Liver (tissue), 10 donors: ENCODE results near the gene TMEM139. TPM values are rescaled to one million over a fixed set of nuclear protein-coding genes. Genes with fewer than 3 reads are reported as not detected.

Experiments
- DNase-seq: peaks from one replicate; pipeline ENCODE4 v3.0.0-alpha.2; 2017; ENCODE audit warnings: low spot score
- H3K27ac ChIP-seq, 2 donors: one replicate each; pipeline ENCODE4 v1.7.0; 2013; ENCODE audit warnings: inconsistent platforms in 2 of 2, low read length in 2 of 2, control low read depth in 1 of 2, low read depth in 1 of 2, mild to moderate bottlenecking in 1 of 2
- H3K27me3 ChIP-seq, 4 donors: one replicate each; pipeline versions ENCODE4 v1.6.1 to v1.7.0; 2013; ENCODE audit warnings: low read length in 3 of 4, inconsistent platforms in 1 of 4, mild to moderate bottlenecking in 1 of 4, moderate library complexity in 1 of 4; ENCODE audit not compliant: control insufficient read depth in 4 of 4, insufficient read depth in 4 of 4
- H3K36me3 ChIP-seq, 4 donors: one replicate each; pipeline versions ENCODE4 v1.6.1 to v1.7.0; 2013; ENCODE audit warnings: low read length in 3 of 4, mild to moderate bottlenecking in 3 of 4, low read depth in 1 of 4, moderate library complexity in 1 of 4; ENCODE audit not compliant: control insufficient read depth in 4 of 4, insufficient read depth in 3 of 4
- H3K4me1 ChIP-seq, 4 donors: one replicate each; pipeline versions ENCODE4 v1.6.1 to v1.7.0; 2013; ENCODE audit warnings: low read length in 3 of 4, mild to moderate bottlenecking in 3 of 4, moderate library complexity in 1 of 4; ENCODE audit not compliant: control insufficient read depth in 4 of 4, insufficient read depth in 4 of 4
- H3K4me3 ChIP-seq, 3 donors: one replicate each; pipeline versions ENCODE4 v1.6.1 to v1.7.0; 2013; ENCODE audit warnings: low read length in 3 of 3, control low read depth in 1 of 3, low read depth in 1 of 3, mild to moderate bottlenecking in 1 of 3
- H3K9ac ChIP-seq, 2 donors: one replicate each; pipeline ENCODE4 v1.7.0; 2013; ENCODE audit warnings: low read length in 2 of 2, mild to moderate bottlenecking in 2 of 2, moderate library complexity in 2 of 2, control low read depth in 1 of 2, low read depth in 1 of 2
- H3K9me3 ChIP-seq, 4 donors: one replicate each; pipeline versions ENCODE4 v1.6.1 to v1.7.0; 2013; ENCODE audit warnings: low read length in 3 of 4; ENCODE audit not compliant: control insufficient read depth in 4 of 4
- CTCF ChIP-seq: fragments of 150-350 bp; IDR thresholded peaks from 2 replicates; pipeline ENCODE4 v1.5.1; 2017; ENCODE audit warnings: improper control_type of control experiment, low read depth, low read length; ENCODE audit not compliant: missing input control
- EGR1 ChIP-seq, 2 donors: IDR thresholded peaks; 2 replicates each; pipeline ENCODE4 v1.6.1; 2016 to 2018; ENCODE audit warnings: antibody characterized with exemption in 2 of 2, low read depth in 2 of 2
- FOXA1 ChIP-seq: IDR thresholded peaks from 2 replicates; pipeline ENCODE4 v1.6.1; 2016; ENCODE audit warnings: antibody characterized with exemption
- FOXA2 ChIP-seq: IDR thresholded peaks from 2 replicates; pipeline ENCODE4 v1.6.1; 2016; ENCODE audit warnings: antibody characterized with exemption
- GABPA ChIP-seq, 2 donors: IDR thresholded peaks in 1 of 2; conservative IDR thresholded peaks in 1 of 2; 2 replicates each; pipeline ENCODE4 v1.6.1; 2016; ENCODE audit warnings: antibody characterized with exemption in 2 of 2, mild to moderate bottlenecking in 1 of 2, moderate library complexity in 1 of 2
- HNF4A ChIP-seq, 2 donors: conservative IDR thresholded peaks; 2 replicates each; pipeline ENCODE4 v1.6.1; 2016; ENCODE audit warnings: antibody characterized with exemption in 2 of 2, mild to moderate bottlenecking in 2 of 2
- HNF4G ChIP-seq: IDR thresholded peaks from 2 replicates; pipeline ENCODE4 v1.6.1; 2016; ENCODE audit warnings: antibody characterized with exemption
- JUND ChIP-seq, 2 donors: IDR thresholded peaks; 2 replicates each; pipeline ENCODE4 v1.6.1; 2016; ENCODE audit warnings: antibody characterized with exemption in 2 of 2
- MAX ChIP-seq: IDR thresholded peaks from 2 replicates; pipeline ENCODE4 v1.6.1; 2016; ENCODE audit warnings: antibody characterized with exemption
- NR2F2 ChIP-seq: IDR thresholded peaks from 2 replicates; pipeline ENCODE4 v1.6.1; 2016; ENCODE audit warnings: antibody characterized with exemption
- RAD21 ChIP-seq, 2 donors: IDR thresholded peaks; 2 replicates each; pipeline ENCODE4 v1.6.1; 2016; ENCODE audit warnings: antibody characterized with exemption in 2 of 2, mild to moderate bottlenecking in 2 of 2
- REST ChIP-seq: IDR thresholded peaks from 2 replicates; pipeline ENCODE4 v1.6.1; 2016; ENCODE audit warnings: antibody characterized with exemption, mild to moderate bottlenecking
- RXRA ChIP-seq, 2 donors: IDR thresholded peaks; 2 replicates each; pipeline ENCODE4 v1.6.1; 2017 to 2018; ENCODE audit warnings: antibody characterized with exemption in 2 of 2, mild to moderate bottlenecking in 1 of 2
- SP1 ChIP-seq: IDR thresholded peaks from 2 replicates; pipeline ENCODE4 v1.6.1; 2018; ENCODE audit warnings: antibody characterized with exemption, mild to moderate bottlenecking
- TAF1 ChIP-seq: conservative IDR thresholded peaks from 2 replicates; pipeline ENCODE4 v1.6.1; 2016; ENCODE audit warnings: antibody characterized with exemption, mild to moderate bottlenecking
- ZBTB33 ChIP-seq: IDR thresholded peaks from 2 replicates; pipeline ENCODE4 v1.6.1; 2016; ENCODE audit warnings: antibody characterized with exemption
- WGBS: extraction: QIAGEN DNeasy Blood & Tissue Kit; methylation state at CpG from one replicate; pipeline ENCODE4 v1.1.7; 2013; 5-methylcytosine and 5-hydroxymethylcytosine counted together
- polyA plus RNA-seq, 2 donors: library from polyadenylated mRNA; stranded (reverse) in 1 of 2; unstranded in 1 of 2; fragments of 200-250 nt in 1 of 2; fragments of >200 nt in 1 of 2; fragmentation: Nextera tagmentation in 1 of 2; extraction: Ambion mirVana in 1 of 2; gene quantifications; one replicate each; pipeline versions ENCODE4 v1.2.1 to v1.2.3, GENCODE V29; 2013 to 2015
- small RNA-seq: library from RNA; depleted of rRNA; stranded (forward); fragments of <200 nt; gene quantifications from one replicate; pipeline ENCODE3, GENCODE V24; 2014
- total RNA-seq, 2 donors: library from RNA; depleted of rRNA; stranded (reverse); fragments of >200 nt; gene quantifications; one replicate each; pipeline ENCODE4 v1.2.3, GENCODE V29; 2014
- donor health status: healthy.
- donor health status: healthy.
- donor health status: healthy.
- donor health status: healthy.
- donor health status: healthy.

Gene TMEM139
- total and polyA plus RNA-seq, 4 donors: 3.0 to 8.6 (median 5.5) TPM

- TF ChIP-seq GABPA (IDR thresholded peaks at IDR 0.05 in 1 of 2, conservative IDR thresholded peaks at IDR 0.05 in 1 of 2) (no peak), NR2F2 (no peak), RXRA (IDR thresholded peaks at IDR 0.05) (no peak), JUND (IDR thresholded peaks at IDR 0.05) (no peak), HNF4A (conservative IDR thresholded peaks at IDR 0.05) (no peak), TAF1 (no peak), CTCF (no peak)
Observed at GRCh38 chr7:143334244-143334643, 49.5 kb downstream of the TMEM139 start (continued).

GRCh38 chr7:143337216-143337615, 52.5 kb downstream of the TMEM139 start:
- no peaks in the 10 kb centered on the region for H3K27me3 ChIP-seq
- H3K36me3 ChIP-seq: no peaks in the 10 kb centered on the region
- no peak overlapping the region for H3K9ac ChIP-seq
- WGBS: 92% methylated on average over 3 of the region's 3 CpGs
- no peak overlapping the region for H3K27ac ChIP-seq
- no peaks in the 10 kb centered on the region for H3K9me3 ChIP-seq
- TF ChIP-seq JUND (IDR thresholded peaks at IDR 0.05) (no peak), FOXA2 (no peak), HNF4A (conservative IDR thresholded peaks at IDR 0.05) (no peak), EGR1 (IDR thresholded peaks at IDR 0.05; ENCODE audit: low read depth in 2 of 2) (no peak), ZBTB33 (no peak), MAX (no peak), CTCF (no peak), GABPA (IDR thresholded peaks at IDR 0.05 in 1 of 2, conservative IDR thresholded peaks at IDR 0.05 in 1 of 2) (no peak), SP1 (no peak), RXRA (IDR thresholded peaks at IDR 0.05) (no peak), NR2F2 (no peak), REST (no peak), FOXA1 (no peak), HNF4G (no peak), TAF1 (no peak), RAD21 (IDR thresholded peaks at IDR 0.05) (no peak)
- no peaks in the 10 kb centered on the region for H3K4me1 ChIP-seq
- no peak for DNase-seq
- no peak overlapping the region for H3K4me3 ChIP-seq

Small RNA genes lying within 50 kb of the gene (small RNA-seq; reads per million reads assigned to genes)
- gene RN7SL481P (not detected), gene RN7SL535P (not detected)

Other genes with a start within 250 kb of the TMEM139 start
- not detected for gene OR6V1, start 232.6 kb upstream of the TMEM139 start, total RNA-seq
- gene OR6V1, start 232.6 kb upstream of the TMEM139 start, polyA plus RNA-seq: not detected
- not detected for gene PIP, start 152.9 kb upstream of the TMEM139 start, total RNA-seq
- not detected for gene PIP, start 152.9 kb upstream of the TMEM139 start, polyA plus RNA-seq
- gene TAS2R39, start 101.5 kb upstream of the TMEM139 start, total RNA-seq: not detected
- gene TAS2R39, start 101.5 kb upstream of the TMEM139 start, polyA plus RNA-seq: not detected
- gene TAS2R40, start 62.9 kb upstream of the TMEM139 start, total RNA-seq: not detected
- not detected for gene TAS2R40, start 62.9 kb upstream of the TMEM139 start, polyA plus RNA-seq
- 100 to 1,000 TPM in 1 of 2 donors, 10 to 100 TPM in 1; 98.9 to 178 TPM for gene GSTK1, start 21.5 kb upstream of the TMEM139 start, total RNA-seq
- gene GSTK1, start 21.5 kb upstream of the TMEM139 start, polyA plus RNA-seq: 100 to 1,000 TPM; 195 to 253 TPM
- 10 to 100 TPM in 1 of 2 donors, 1 to 10 TPM in 1; 4.5 to 11.3 TPM for gene CASP2, start 3.4 kb downstream of the TMEM139 start, total RNA-seq
- 1 to 10 TPM; 3.4 to 3.7 TPM for gene CASP2, start 3.4 kb downstream of the TMEM139 start, polyA plus RNA-seq
- gene CLCN1, start 31.2 kb downstream of the TMEM139 start, total RNA-seq: under 1 TPM in 1 of 2 donors, not detected in 1; 0.08 TPM
- gene CLCN1, start 31.2 kb downstream of the TMEM139 start, polyA plus RNA-seq: under 1 TPM in 1 of 2 donors, not detected in 1; 0.01 TPM
- gene FAM131B, start 77.8 kb downstream of the TMEM139 start, total RNA-seq: under 1 TPM; 0.08 to 0.14 TPM
- under 1 TPM in 1 of 2 donors, not detected in 1; 0.06 TPM for gene FAM131B, start 77.8 kb downstream of the TMEM139 start, polyA plus RNA-seq
- gene ZYX, start 96.4 kb downstream of the TMEM139 start, total RNA-seq: 10 to 100 TPM; 15.4 to 17.2 TPM
- 10 to 100 TPM; 15.8 to 49.7 TPM for gene ZYX, start 96.4 kb downstream of the TMEM139 start, polyA plus RNA-seq
- gene EPHA1, start 123.9 kb downstream of the TMEM139 start, total RNA-seq: 10 to 100 TPM; 12.0 to 21.0 TPM
- 10 to 100 TPM; 10.3 to 10.7 TPM for gene EPHA1, start 123.9 kb downstream of the TMEM139 start, polyA plus RNA-seq
- gene TAS2R60, start 158.5 kb downstream of the TMEM139 start, total RNA-seq: under 1 TPM in 1 of 2 donors, not detected in 1; 0.50 TPM
- gene TAS2R60, start 158.5 kb downstream of the TMEM139 start, polyA plus RNA-seq: not detected
- under 1 TPM in 1 of 2 donors, not detected in 1; 0.25 TPM for gene TAS2R41, start 192.9 kb downstream of the TMEM139 start, total RNA-seq
- gene TAS2R41, start 192.9 kb downstream of the TMEM139 start, polyA plus RNA-seq: not detected